Activated naive CD8-positive, alpha-beta T cell treated with anti-CD3 and anti-CD28 coated beads, Interleukin-2, amount 10 ng/mL, durations not matched to agents 7 days and 5 days (primary cell): ENCODE measurements around the gene ESYT2. TPM values are rescaled to one million over a fixed set of nuclear protein-coding genes. Genes with fewer than 3 reads are reported as not detected.

Experiments used
- ATAC-seq: fragments of 150-1000 bp; cut with Tn5 transposase; one replicate; pipeline ENCODE4 v1.10.0; 2021; ENCODE audit warnings: low read depth, moderate library complexity
- POLR2A ChIA-PET: fragments of 350-600 bp; sonication (Branson Sonifier 250); formaldehyde crosslinking; loops from one replicate; lab custom pipeline; 2021; ENCODE audit warnings: antibody characterized with exemption; lab: Charles Lee
- DNase-seq: peaks from one replicate; pipeline ENCODE4 v3.0.0; 2021
- H3K27ac Mint-ChIP-seq: one replicate; pipeline ENCODE4 v1.8.0; 2022; ENCODE audit warnings: mild to moderate bottlenecking, mixed read lengths
- H3K27me3 Mint-ChIP-seq: one replicate; pipeline ENCODE4 v1.8.0; 2022; ENCODE audit warnings: mild to moderate bottlenecking, moderate library complexity, mixed read lengths
- H3K36me3 Mint-ChIP-seq: one replicate; pipeline ENCODE4 v1.8.0; 2021; ENCODE audit warnings: mild to moderate bottlenecking, mixed read lengths
- H3K4me1 Mint-ChIP-seq: one replicate; pipeline ENCODE4 v1.8.0; 2021; ENCODE audit warnings: mixed read lengths
- H3K4me3 Mint-ChIP-seq: one replicate; pipeline ENCODE4 v1.8.0; 2022; ENCODE audit warnings: mild to moderate bottlenecking, moderate library complexity, mixed read lengths
- H3K9me3 Mint-ChIP-seq: one replicate; pipeline ENCODE4 v1.8.0; 2021; ENCODE audit warnings: mixed read lengths
- total RNA-seq, 2 experiments: library from RNA; stranded (reverse); gene quantifications; one replicate each; pipeline ENCODE4 v1.2.3, GENCODE V29; 2021

The ESYT2 gene
- total RNA-seq, 2 experiments from 2014 or later: 93.9 to 94.2 TPM

DNA sequence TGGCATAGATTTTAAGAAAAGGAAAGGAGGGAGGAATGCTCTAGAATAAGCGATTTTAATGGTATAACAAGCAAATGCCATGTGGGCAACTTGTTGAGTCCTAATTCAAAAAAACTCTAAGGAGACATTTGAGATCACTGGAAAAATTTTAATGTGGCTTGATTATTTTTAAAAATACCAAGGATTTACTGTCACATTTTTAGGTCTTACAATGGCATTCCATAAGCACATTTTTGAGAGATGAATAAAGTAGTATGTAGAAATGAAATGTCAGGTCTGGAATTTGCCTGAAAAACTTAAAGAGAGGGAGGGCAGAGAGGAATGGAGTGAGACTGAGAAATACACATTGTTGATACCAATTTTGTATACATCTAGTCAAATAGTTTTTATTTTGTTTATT is 145.0 kb downstream of the ESYT2 start:
- Mint-ChIP-seq H3K9me3 (no peaks in the 10 kb centered on the region), H3K27ac (no peak overlapping the region), H3K4me1 (peaks cover 17% of the 10 kb centered on the region), H3K36me3 (peaks cover 36% of the 10 kb centered on the region), H3K4me3 (no peak overlapping the region), H3K27me3 (no peaks in the 10 kb centered on the region)
- ATAC-seq (no peak), DNase-seq (no peak)
- POLR2A ChIA-PET: no interaction called here

DNA sequence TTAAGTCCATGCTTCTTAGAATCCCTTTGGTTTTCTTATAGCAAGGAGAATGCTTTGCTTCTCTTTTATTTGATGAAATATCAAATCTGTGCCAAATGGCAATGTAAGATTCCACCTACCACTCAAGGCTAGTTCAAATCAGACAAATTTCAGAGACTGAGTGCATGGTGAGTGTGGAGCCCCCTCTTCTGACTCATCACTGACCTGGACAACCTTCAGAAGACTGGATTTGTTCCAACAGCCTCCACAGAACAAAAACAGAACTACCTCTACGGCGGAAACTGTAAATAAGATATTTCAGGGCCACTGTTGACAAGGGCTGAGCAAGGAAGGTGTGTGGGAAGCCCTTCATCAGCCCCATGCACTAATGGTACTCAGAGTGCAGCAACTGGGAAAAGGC is 145.8 kb downstream of the ESYT2 start:
- no peak overlapping the region for H3K27ac Mint-ChIP-seq
- peaks cover 37% of the 10 kb centered on the region for H3K36me3 Mint-ChIP-seq

DNA sequence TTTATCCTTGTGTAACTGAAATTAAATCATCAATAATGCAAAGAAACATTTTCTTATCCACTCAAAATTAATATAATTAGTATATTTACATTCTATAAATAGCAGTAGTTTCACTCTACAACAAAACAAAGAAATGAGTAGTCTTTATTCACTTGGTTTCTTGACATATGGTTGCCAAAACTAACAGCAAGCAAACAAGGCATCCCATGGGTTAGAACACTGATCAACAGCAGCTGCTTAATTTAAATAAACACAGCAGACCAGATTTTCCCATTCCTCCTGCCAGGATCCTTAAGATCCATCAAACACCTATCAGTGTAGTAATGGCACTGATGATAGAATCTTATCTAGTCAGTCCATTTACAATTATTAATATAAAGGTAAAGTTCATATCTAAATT is 146.9 kb downstream of the ESYT2 start:
- Mint-ChIP-seq H3K36me3 (peaks cover 34% of the 10 kb centered on the region), H3K9me3 (no peaks in the 10 kb centered on the region), H3K4me3 (no peak overlapping the region), H3K27me3 (no peaks in the 10 kb centered on the region), H3K27ac (no peak overlapping the region), H3K4me1 (peaks cover 18% of the 10 kb centered on the region)
- DNase-seq: no peak
- POLR2A ChIA-PET: no interaction called here
- ATAC-seq: no peak

More for the DNA sequence above, 145.8 kb downstream of the ESYT2 start:
- Mint-ChIP-seq H3K4me1 (peaks cover 17% of the 10 kb centered on the region), H3K4me3 (no peak overlapping the region), H3K27me3 (no peaks in the 10 kb centered on the region), H3K9me3 (no peaks in the 10 kb centered on the region)
- DNase-seq (no peak), ATAC-seq (no peak)
- POLR2A ChIA-PET: no interaction called here

Other genes starting within 250 kb of the ESYT2 start
- gene PTPRN2, start 241.7 kb downstream of the ESYT2 start, total RNA-seq: 1 to 10 TPM; 4.5 to 4.9 TPM
- 100 to 1,000 TPM; 123 to 126 TPM for gene NCAPG2, start 124.7 kb downstream of the ESYT2 start, total RNA-seq
- 10 to 100 TPM; 16.3 to 18.2 TPM for gene DYNC2I1, start 27.0 kb upstream of the ESYT2 start, total RNA-seq